ENCODE data around the gene KPNA3.

Gene KPNA3

GRCh38 chr13:49693191-49693733, 99.2 kb downstream of the KPNA3 start:
- H3K27me3 ChIP-seq (ENCODE audit: insufficient read depth, low read depth) = no peaks in the 10 kb centered on the region
- no peaks in the 10 kb centered on the region for H3K36me3 ChIP-seq (ENCODE audit: insufficient read depth)
- no peak overlapping the region for H3K27ac ChIP-seq
- no peak overlapping the region for H3K4me2 ChIP-seq
- H3K79me2 ChIP-seq (ENCODE audit: insufficient read depth, low read depth) = peaks cover 23% of the 10 kb centered on the region
- no peak overlapping the region for H3K9ac ChIP-seq
- H3K4me1 ChIP-seq (ENCODE audit: low read depth, poor library complexity, severe bottlenecking) = peaks cover 11% of the 10 kb centered on the region
- H4K20me1 ChIP-seq (ENCODE audit: insufficient read depth) = no peaks in the 10 kb centered on the region
- H2AFZ ChIP-seq (ENCODE audit: low read depth) = no peak overlapping the region
- no peak overlapping the region for H3K4me3 ChIP-seq (IDR thresholded peaks at IDR 0.05; ENCODE audit: insufficient read depth, low read depth, low read length)
- TF ChIP-seq CTCF (conservative IDR thresholded peaks at IDR 0.05; ENCODE audit: low read depth, low read length) = no peak

GRCh38 chr13:49690995-49691784, 101.3 kb downstream of the KPNA3 start, which contains the start of gene EBPL:
Gene EBPL, minus strand, starts transcription at chr13:49691486. Its CDS starts 62 bp downstream, at chr13:49691424.
- peak within 1 kb of the TSS; percentile 79 for H3K9ac ChIP-seq
- peaks cover 27% of the 10 kb centered on the region for H3K79me2 ChIP-seq (ENCODE audit: insufficient read depth, low read depth)
- peaks cover 11% of the 10 kb centered on the region for H3K4me1 ChIP-seq (ENCODE audit: low read depth, poor library complexity, severe bottlenecking)
- no peaks in the 10 kb centered on the region for H3K36me3 ChIP-seq (ENCODE audit: insufficient read depth)
- no peaks in the 10 kb centered on the region for H4K20me1 ChIP-seq (ENCODE audit: insufficient read depth)
- H2AFZ ChIP-seq (ENCODE audit: low read depth) = peak within 1 kb of the TSS; percentile 58
- H3K4me3 ChIP-seq (IDR thresholded peaks at IDR 0.05; ENCODE audit: insufficient read depth, low read depth, low read length) = no peak within 1 kb of the TSS
- H3K27me3 ChIP-seq (ENCODE audit: insufficient read depth, low read depth) = no peaks in the 10 kb centered on the region
- H3K4me2 ChIP-seq = peak within 1 kb of the TSS; percentile 54
- no peak for TF ChIP-seq CTCF (conservative IDR thresholded peaks at IDR 0.05; ENCODE audit: low read depth, low read length)
- peak within 1 kb of the TSS; percentile 62 for H3K27ac ChIP-seq

GRCh38 chr13:49690133-49690994, 102.1 kb downstream of the KPNA3 start:
- no peaks in the 10 kb centered on the region for H3K27me3 ChIP-seq (ENCODE audit: insufficient read depth, low read depth)
- H3K4me3 ChIP-seq (IDR thresholded peaks at IDR 0.05; ENCODE audit: insufficient read depth, low read depth, low read length) = no peak overlapping the region
- H3K36me3 ChIP-seq (ENCODE audit: insufficient read depth) = no peaks in the 10 kb centered on the region
- peak overlapping the region; percentile 79 for H3K9ac ChIP-seq
- peak overlapping the region; percentile 62 for H3K27ac ChIP-seq
- peak overlapping the region; percentile 58 for H2AFZ ChIP-seq (ENCODE audit: low read depth)
- peaks cover 27% of the 10 kb centered on the region for H3K79me2 ChIP-seq (ENCODE audit: insufficient read depth, low read depth)
- peak overlapping the region; percentile 54 for H3K4me2 ChIP-seq
- no peaks in the 10 kb centered on the region for H4K20me1 ChIP-seq (ENCODE audit: insufficient read depth)
- H3K4me1 ChIP-seq (ENCODE audit: low read depth, poor library complexity, severe bottlenecking) = peaks cover 11% of the 10 kb centered on the region
- TF ChIP-seq CTCF (conservative IDR thresholded peaks at IDR 0.05; ENCODE audit: low read depth, low read length) = no peak

GRCh38 chr13:49683489-49683888, 109.0 kb downstream of the KPNA3 start:
- H3K4me3 ChIP-seq (IDR thresholded peaks at IDR 0.05; ENCODE audit: insufficient read depth, low read depth, low read length) = no peak overlapping the region
- TF ChIP-seq CTCF (conservative IDR thresholded peaks at IDR 0.05; ENCODE audit: low read depth, low read length) = no peak
- H3K27ac ChIP-seq = no peak overlapping the region
- H2AFZ ChIP-seq (ENCODE audit: low read depth) = no peak overlapping the region
- H4K20me1 ChIP-seq (ENCODE audit: insufficient read depth) = no peaks in the 10 kb centered on the region
- H3K27me3 ChIP-seq (ENCODE audit: insufficient read depth, low read depth) = no peaks in the 10 kb centered on the region
- H3K36me3 ChIP-seq (ENCODE audit: insufficient read depth) = no peaks in the 10 kb centered on the region
- no peak overlapping the region for H3K4me2 ChIP-seq
- H3K79me2 ChIP-seq (ENCODE audit: insufficient read depth, low read depth) = peaks cover 5% of the 10 kb centered on the region; the same call in 1 of the 2 replicates
- H3K4me1 ChIP-seq (ENCODE audit: low read depth, poor library complexity, severe bottlenecking) = no peaks in the 10 kb centered on the region
- H3K9ac ChIP-seq = no peak overlapping the region

Data from KMS-11 (cell line).